Endodermal cell (in vitro differentiated cells): ENCODE measurements around the gene PLEKHS1. TPM values are rescaled to one million over a fixed set of nuclear protein-coding genes. Genes with fewer than 3 reads are reported as not detected.

Experiments
- DNase-seq: peaks from one replicate; pipeline ENCODE4 v3.0.0-alpha.2; 2017
- H3K27ac ChIP-seq: 2 replicates; pipeline ENCODE4 v1.5.1; 2013; ENCODE audit warnings: mild to moderate bottlenecking, low read depth, low read length, moderate library complexity
- H3K27me3 ChIP-seq: 2 replicates; pipeline ENCODE4 v1.6.1; 2013; ENCODE audit warnings: mild to moderate bottlenecking, low read length, moderate library complexity; ENCODE audit not compliant: insufficient read depth, control insufficient read depth, poor library complexity, severe bottlenecking
- H3K36me3 ChIP-seq: 2 replicates; pipeline ENCODE4 v1.7.0; 2013; ENCODE audit warnings: mild to moderate bottlenecking, low read length, moderate library complexity; ENCODE audit not compliant: control insufficient read depth, insufficient read depth
- H3K4me1 ChIP-seq: one replicate; pipeline ENCODE4 v1.7.0; 2013; ENCODE audit warnings: low read length; ENCODE audit not compliant: control insufficient read depth, insufficient read depth
- H3K4me3 ChIP-seq: 2 replicates; pipeline ENCODE4 v1.5.1; 2013; ENCODE audit warnings: mild to moderate bottlenecking, low read length, moderate library complexity
- H3K9ac ChIP-seq: 2 replicates; pipeline ENCODE4 v1.6.1; 2013; ENCODE audit warnings: mild to moderate bottlenecking, low read length, moderate library complexity; ENCODE audit not compliant: poor library complexity, severe bottlenecking; ENCODE audit errors: extremely low read depth
- H3K9me3 ChIP-seq: 2 replicates; pipeline ENCODE4 v1.6.1; 2013; ENCODE audit warnings: mild to moderate bottlenecking, low read length, moderate library complexity; ENCODE audit not compliant: control insufficient read depth
- H3K27ac Mint-ChIP-seq: 2 replicates; pipeline ENCODE4 v1.8.0; 2020; ENCODE audit warnings: mixed read lengths
- H3K27me3 Mint-ChIP-seq: 2 replicates; pipeline ENCODE4 v1.8.0; 2021; ENCODE audit warnings: mild to moderate bottlenecking, mixed read lengths; ENCODE audit not compliant: insufficient read depth
- H3K36me3 Mint-ChIP-seq: 2 replicates; pipeline ENCODE4 v1.8.0; 2020; ENCODE audit warnings: low read depth, mixed read lengths
- H3K4me1 Mint-ChIP-seq: 2 replicates; pipeline ENCODE4 v1.8.0; 2020; ENCODE audit warnings: mixed read lengths
- H3K4me3 Mint-ChIP-seq: 2 replicates; pipeline ENCODE4 v1.8.0; 2020; ENCODE audit warnings: mild to moderate bottlenecking, moderate library complexity, mixed read lengths
- H3K9me3 Mint-ChIP-seq: 2 replicates; pipeline ENCODE4 v1.8.0; 2020; ENCODE audit warnings: mild to moderate bottlenecking, mixed read lengths
- CTCF ChIP-seq: fragments of 200-600 bp; sonication (generic); conservative IDR thresholded peaks from 2 replicates; pipeline ENCODE4 v1.5.0; 2021; ENCODE audit warnings: antibody characterized with exemption, mild to moderate bottlenecking
- WGBS, 2 experiments: methylation state at CpG; one replicate each; pipeline versions ENCODE4 v1.1.5 to v1.1.7; 2013; ENCODE audit warnings: missing lambda C conversion rate in 2 of 2, mixed read lengths in 1 of 2; ENCODE audit not compliant: insufficient coverage in 1 of 2, insufficient read length in 1 of 2; 5-methylcytosine and 5-hydroxymethylcytosine counted together
- total RNA-seq, 2 donors: library from RNA; stranded (reverse); fragmentation: NEBNext Ultra II Directional in 1 of 2; extraction: Animal tissue kit (Norgen Biotek cat#: 25700) in 1 of 2; gene quantifications; 2 replicates in 1 of 2; 3 replicates in 1 of 2; pipeline ENCODE4 v1.2.1, GENCODE V29; 2021

Gene PLEKHS1
- total RNA-seq, 2 donors from 2014 or later = not detected

DNA sequence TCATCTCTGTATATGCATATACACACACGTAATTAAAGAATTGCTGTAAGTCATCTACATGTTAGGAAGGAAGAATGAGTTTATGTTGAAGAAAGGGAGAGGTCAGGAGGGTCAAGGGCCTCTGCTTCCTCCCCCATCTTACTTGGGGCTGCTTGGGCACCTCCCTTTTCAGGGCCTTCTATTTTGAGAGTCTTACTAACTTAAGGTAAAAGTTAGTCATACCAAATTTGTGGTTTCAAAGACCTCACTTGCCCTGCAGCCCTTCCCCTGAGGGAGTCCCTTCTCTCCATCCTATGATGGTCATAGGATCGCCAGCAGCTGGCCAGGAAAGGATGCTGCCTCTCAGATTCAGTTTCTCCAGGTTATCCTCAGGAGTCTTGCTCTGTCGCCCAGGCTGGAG lies 2.6 kb downstream of the PLEKHS1 start:
- no peak for TF ChIP-seq CTCF
- DNase-seq = no peak

DNA sequence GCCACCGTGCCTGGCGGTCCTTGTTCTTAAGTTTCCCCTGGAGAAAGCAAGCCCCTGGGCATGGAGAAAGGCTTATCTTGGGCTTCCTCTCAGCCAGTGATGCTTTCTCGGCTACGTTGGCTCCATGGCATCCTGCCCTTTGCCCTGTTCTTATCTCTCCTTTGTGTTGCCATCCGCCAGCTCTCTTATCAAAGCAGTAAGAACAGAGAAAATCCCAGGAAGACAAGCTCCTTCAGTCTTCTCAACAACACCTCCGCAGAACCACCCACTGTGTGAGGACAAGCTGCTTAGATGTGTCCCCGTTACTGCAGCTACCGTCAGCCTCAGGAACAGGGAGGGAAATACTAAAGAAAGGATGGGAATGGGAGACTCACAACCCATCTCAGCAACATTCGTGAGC lies 3.3 kb downstream of the PLEKHS1 start:
- Mint-ChIP-seq H3K4me3 (no peak overlapping the region), H3K27ac (peak overlapping the region; percentile 65)
- 56 to 77% methylated on average over 7 to 9 of the region's 9 CpGs for WGBS, 2 experiments

More for the DNA sequence above, 2.6 kb downstream of the PLEKHS1 start:
- Histone ChIP-seq H3K9me3 (no peaks in the 10 kb centered on the region), H3K27ac (no peak overlapping the region), H3K4me1 (peaks cover 3% of the 10 kb centered on the region), H3K9ac (no peak overlapping the region), H3K27me3 (no peaks in the 10 kb centered on the region), H3K36me3 (no peaks in the 10 kb centered on the region), H3K4me3 (no peak overlapping the region)
- no peak overlapping the region for H3K27ac Mint-ChIP-seq
- no peak overlapping the region for H3K4me3 Mint-ChIP-seq
- 94 to 99% methylated on average over 3 of the region's 3 CpGs for WGBS, 2 experiments
- H3K9me3 Mint-ChIP-seq = no peaks in the 10 kb centered on the region
- H3K4me1 Mint-ChIP-seq = peaks cover 15% of the 10 kb centered on the region
- H3K36me3 Mint-ChIP-seq = no peaks in the 10 kb centered on the region
- H3K27me3 Mint-ChIP-seq = peaks cover 7% of the 10 kb centered on the region

DNA sequence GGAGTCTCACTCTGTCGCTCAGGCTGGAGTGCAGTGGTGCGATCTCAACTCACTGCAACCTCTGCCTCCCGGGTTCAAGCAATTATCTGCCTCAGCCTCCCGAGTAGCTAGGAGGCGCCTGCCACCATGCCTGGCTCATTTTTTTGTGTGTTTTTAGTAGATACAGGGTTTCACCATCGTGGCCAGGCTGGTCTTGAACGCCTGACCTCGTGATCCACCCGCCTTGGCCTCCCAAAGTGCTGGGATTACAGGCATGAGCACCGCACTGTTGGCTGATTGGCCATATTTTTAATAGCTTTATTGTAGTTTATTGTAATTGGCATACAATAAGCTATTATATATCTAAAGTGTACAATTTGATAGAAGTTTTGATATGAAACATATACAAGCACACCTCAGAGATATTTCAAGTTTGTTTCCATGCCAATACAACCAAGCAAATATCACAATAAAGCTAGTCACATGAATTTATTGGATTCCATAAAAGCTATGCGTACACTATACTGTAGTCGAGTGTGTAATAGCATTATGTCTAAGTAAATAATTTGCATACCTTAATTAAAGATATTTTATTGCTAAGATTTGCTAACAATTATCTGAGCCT lies 5.6 kb downstream of the PLEKHS1 start:
- Histone ChIP-seq H3K4me3 (no peak overlapping the region), H3K4me1 (peaks cover 3% of the 10 kb centered on the region), H3K9me3 (no peaks in the 10 kb centered on the region), H3K27me3 (no peaks in the 10 kb centered on the region), H3K36me3 (no peaks in the 10 kb centered on the region), H3K9ac (no peak overlapping the region), H3K27ac (no peak overlapping the region)
- DNase-seq = no peak
- Mint-ChIP-seq H3K4me3 (no peak overlapping the region), H3K27me3 (peaks cover 7% of the 10 kb centered on the region), H3K36me3 (no peaks in the 10 kb centered on the region), H3K9me3 (no peaks in the 10 kb centered on the region), H3K4me1 (peaks cover 13% of the 10 kb centered on the region), H3K27ac (no peak overlapping the region)
- 81 to 90% methylated on average over 5 to 9 of the region's 12 CpGs for WGBS, 2 experiments
- no peak for TF ChIP-seq CTCF

More for the DNA sequence above, 3.3 kb downstream of the PLEKHS1 start:
- H3K36me3 ChIP-seq = no peaks in the 10 kb centered on the region
- no peak overlapping the region for H3K9ac ChIP-seq
- no peaks in the 10 kb centered on the region for H3K9me3 ChIP-seq
- TF ChIP-seq CTCF = no peak
- DNase-seq = peak; percentile 81
- H3K4me1 ChIP-seq = peaks cover 3% of the 10 kb centered on the region
- H3K36me3 Mint-ChIP-seq = no peaks in the 10 kb centered on the region
- no peak overlapping the region for H3K4me3 ChIP-seq
- no peak overlapping the region for H3K27ac ChIP-seq
- no peaks in the 10 kb centered on the region for H3K9me3 Mint-ChIP-seq
- peaks cover 15% of the 10 kb centered on the region for H3K4me1 Mint-ChIP-seq
- H3K27me3 ChIP-seq = no peaks in the 10 kb centered on the region
- H3K27me3 Mint-ChIP-seq = peaks cover 7% of the 10 kb centered on the region
